HCT116 (cell line): ENCODE measurements around the gene DOK7. TPM values are rescaled to one million over a fixed set of nuclear protein-coding genes. Genes with fewer than 3 reads are reported as not detected.

Source experiments
- ATAC-seq: fragments of 200-7000 bp; cut with Tn5 transposase; 2 replicates; pipeline ENCODE4 v1.9.1; 2020; ENCODE audit warnings: mild to moderate bottlenecking, moderate library complexity
- BruUV-seq: library from RNA; stranded (reverse); fragments of 400-500 nt; replicated peaks from 2 replicates; lab custom pipeline; 2021; lab: Mats Ljungman, UMichigan
- CTCF ChIA-PET: fragments of 300-600 bp; sonication (Branson Sonifier 250); formaldehyde crosslinking; loops from one replicate; lab custom pipeline; 2021; ENCODE audit warnings: antibody characterized with exemption; lab: Charles Lee
- POLR2A ChIA-PET: fragments of 300-600, 350-600 bp; sonication (Branson Sonifier 250); formaldehyde crosslinking; loops from one replicate; lab custom pipeline; 2021; ENCODE audit warnings: antibody characterized with exemption; lab: Charles Lee
- RAD21 ChIA-PET, 2 experiments: fragments of 300-600 bp; sonication (Branson Sonifier 250); formaldehyde crosslinking; loops; one replicate each; lab custom pipeline; 2023; ENCODE audit warnings: low total read pairs in 2 of 2; ENCODE audit not compliant: uncharacterized antibody in 2 of 2, unreplicated experiment in 2 of 2, low non-redundant PET in 1 of 2; lab: Charles Lee
- DNase-seq: peaks from one replicate; pipeline ENCODE4 v3.0.0-alpha.2; 2010; ENCODE audit warnings: low read depth, low spot score
- H2AFZ ChIP-seq: fragments of 200-600 bp; shearing (Covaris generic), sonication (generic); 2 replicates; pipeline ENCODE4 v1.6.1; 2017; ENCODE audit warnings: low read depth, mixed run types, mixed read lengths, antibody characterized with exemption, low read length; ENCODE audit not compliant: poor library complexity, severe bottlenecking
- H3K27ac ChIP-seq: 2 replicates; pipeline ENCODE4 v1.5.1; 2012; ENCODE audit warnings: low read depth, low read length
- H3K27me3 ChIP-seq: fragments of 200-600 bp; sonication (generic); 2 replicates; pipeline ENCODE4 v1.6.1; 2016; ENCODE audit warnings: mixed run types, low read length, mixed read lengths; ENCODE audit not compliant: insufficient read depth
- H3K36me3 ChIP-seq, 2 experiments: fragments of 200-500 bp in 1 of 2; fragments of 200-600 bp in 1 of 2; sonication (Bioruptor generic) in 1 of 2; sonication (generic) in 1 of 2; 2 replicates each; pipeline versions ENCODE4 v1.5.1 to v1.6.1; 2014 to 2016; ENCODE audit warnings: low read length in 2 of 2, inconsistent platforms in 1 of 2, mixed read lengths in 1 of 2, mixed run types in 1 of 2; ENCODE audit not compliant: insufficient read depth in 2 of 2, control insufficient read depth in 1 of 2
- H3K4me1 ChIP-seq, 2 experiments: fragments of 200-600 bp in 1 of 2; sonication (generic) in 1 of 2; 2 replicates each; pipeline versions ENCODE4 v1.5.1 to v1.6.1; 2012 to 2017; ENCODE audit warnings: low read length in 2 of 2, inconsistent platforms in 1 of 2, mild to moderate bottlenecking in 1 of 2, mixed read lengths in 1 of 2, mixed run types in 1 of 2, moderate library complexity in 1 of 2; ENCODE audit not compliant: insufficient read depth in 2 of 2, control insufficient read depth in 1 of 2
- H3K4me2 ChIP-seq: fragments of 200-600 bp; sonication (generic); 2 replicates; pipeline ENCODE4 v1.6.1; 2017; ENCODE audit warnings: mixed run types, low read length, mixed read lengths
- H3K4me3 ChIP-seq, 2 experiments: fragments of 200-600 bp in 1 of 2; sonication (generic) in 1 of 2; replicated peaks in 1 of 2; 2 replicates each; pipeline ENCODE4 v1.5.1; 2011 to 2016; ENCODE audit warnings: low read length in 2 of 2, control low read depth in 1 of 2, low read depth in 1 of 2, mild to moderate bottlenecking in 1 of 2, mixed read lengths in 1 of 2, mixed run types in 1 of 2
- H3K79me2 ChIP-seq: fragments of 200-600 bp; sonication (generic); 2 replicates; pipeline ENCODE4 v1.6.1; 2017; ENCODE audit warnings: mild to moderate bottlenecking, mixed run types, low read length, moderate library complexity, mixed read lengths; ENCODE audit not compliant: insufficient read depth
- H3K9ac ChIP-seq: fragments of 200-600 bp; sonication (generic); 2 replicates; pipeline ENCODE4 v1.6.1; 2016; ENCODE audit warnings: low read length, mixed read lengths
- H3K9me2 ChIP-seq: fragments of 200-600 bp; sonication (generic), shearing (Covaris generic); 2 replicates; pipeline ENCODE4 v1.6.1; 2017; ENCODE audit warnings: mixed run types, mild to moderate bottlenecking, moderate library complexity; ENCODE audit not compliant: insufficient read depth
- H3K9me3 ChIP-seq, 2 experiments: fragments of 200-500 bp in 1 of 2; fragments of 200-600 bp in 1 of 2; sonication (Bioruptor generic) in 1 of 2; sonication (generic) in 1 of 2; 2 replicates each; pipeline ENCODE4 v1.6.1; 2014 to 2017; ENCODE audit warnings: low read length in 2 of 2, mixed read lengths in 2 of 2, inconsistent platforms in 1 of 2, low read depth in 1 of 2, mild to moderate bottlenecking in 1 of 2, mixed run types in 1 of 2, moderate library complexity in 1 of 2; ENCODE audit not compliant: control insufficient read depth in 1 of 2, insufficient read depth in 1 of 2
- H4K20me1 ChIP-seq: fragments of 200-600 bp; sonication (generic), shearing (Covaris generic); 2 replicates; pipeline ENCODE4 v1.6.1; 2017; ENCODE audit warnings: mixed run types, mild to moderate bottlenecking, moderate library complexity; ENCODE audit not compliant: insufficient read depth
- CBX3 ChIP-seq: IDR thresholded peaks from 2 replicates; pipeline ENCODE4 v1.6.1; 2012; ENCODE audit warnings: low read depth
- CEBPB ChIP-seq: IDR thresholded peaks from 2 replicates; pipeline ENCODE4 v1.6.1; 2012; ENCODE audit warnings: low read depth
- CTCF ChIP-seq, 3 experiments: fragments of 200-600 bp in 1 of 3; sonication (generic) in 1 of 3; IDR thresholded peaks in 2 of 3; conservative IDR thresholded peaks in 1 of 3; 2 replicates each; pipeline ENCODE4 v1.5.1; 2012 to 2017; ENCODE audit warnings: low read depth in 2 of 3, low read length in 2 of 3, antibody characterized with exemption in 1 of 3, borderline replicate concordance in 1 of 3, control low read depth in 1 of 3, mild to moderate bottlenecking in 1 of 3, mixed read lengths in 1 of 3, mixed run types in 1 of 3, moderate library complexity in 1 of 3; ENCODE audit not compliant: insufficient read depth in 1 of 3
- EGR1 ChIP-seq: IDR thresholded peaks from 2 replicates; pipeline ENCODE4 v1.6.1; 2012; ENCODE audit warnings: low read depth
- EZH2 ChIP-seq: fragments of 200-600 bp; sonication (generic); IDR thresholded peaks from 2 replicates; pipeline ENCODE4 v1.6.1; 2017; ENCODE audit warnings: antibody characterized with exemption, mixed run types
- EZH2phosphoT487 ChIP-seq: fragments of 200-600 bp; IDR thresholded peaks from 2 replicates; pipeline ENCODE4 v1.6.1; 2018; ENCODE audit warnings: antibody characterized with exemption, borderline replicate concordance
- JUND ChIP-seq: IDR thresholded peaks from 2 replicates; pipeline ENCODE4 v1.6.1; 2012
- POLR2AphosphoS5 ChIP-seq: IDR thresholded peaks from 2 replicates; pipeline ENCODE4 v1.6.1; 2011; ENCODE audit warnings: mild to moderate bottlenecking, low read depth, low read length, moderate library complexity
- RAD21 ChIP-seq: IDR thresholded peaks from 2 replicates; pipeline ENCODE4 v1.6.1; 2012; ENCODE audit warnings: low read depth, mild to moderate bottlenecking
- SIN3A ChIP-seq: IDR thresholded peaks from 2 replicates; pipeline ENCODE4 v1.6.1; 2012; ENCODE audit warnings: low read depth
- YY1 ChIP-seq: IDR thresholded peaks from 2 replicates; pipeline ENCODE4 v1.6.1; 2011; ENCODE audit warnings: low read length, low read depth, moderate library complexity, mild to moderate bottlenecking; ENCODE audit not compliant: insufficient replicate concordance; ENCODE audit errors: extremely low read depth
- ZFX ChIP-seq: fragments of 450-650 bp; IDR thresholded peaks from 2 replicates; pipeline ENCODE4 v1.6.1; 2017
- ZNF274 ChIP-seq: fragments of 200-500 bp; sonication (Bioruptor generic); IDR thresholded peaks from 2 replicates; pipeline ENCODE4 v1.6.1; 2014; ENCODE audit warnings: mild to moderate bottlenecking, low read depth, low read length, inconsistent platforms
- intact Hi-C: fragments of 100-400 bp; cut with micrococcal nuclease; formaldehyde crosslinking; loops from 2 replicates; pipeline ENCODE4 v1.10.0; 2022
- total RNA-seq: library from RNA; stranded (reverse); gene quantifications from one replicate; pipeline ENCODE4 v1.2.1, GENCODE V29; 2021; ENCODE audit not compliant: unreplicated experiment
- TF ChIP-seq, protein P1 (sequence below): IDR thresholded peaks from 2 replicates; pipeline ENCODE4 v1.6.1; 2012

DOK7 gene
- total RNA-seq, 1 experiment from 2014 or later = 2.4 TPM

DNA sequence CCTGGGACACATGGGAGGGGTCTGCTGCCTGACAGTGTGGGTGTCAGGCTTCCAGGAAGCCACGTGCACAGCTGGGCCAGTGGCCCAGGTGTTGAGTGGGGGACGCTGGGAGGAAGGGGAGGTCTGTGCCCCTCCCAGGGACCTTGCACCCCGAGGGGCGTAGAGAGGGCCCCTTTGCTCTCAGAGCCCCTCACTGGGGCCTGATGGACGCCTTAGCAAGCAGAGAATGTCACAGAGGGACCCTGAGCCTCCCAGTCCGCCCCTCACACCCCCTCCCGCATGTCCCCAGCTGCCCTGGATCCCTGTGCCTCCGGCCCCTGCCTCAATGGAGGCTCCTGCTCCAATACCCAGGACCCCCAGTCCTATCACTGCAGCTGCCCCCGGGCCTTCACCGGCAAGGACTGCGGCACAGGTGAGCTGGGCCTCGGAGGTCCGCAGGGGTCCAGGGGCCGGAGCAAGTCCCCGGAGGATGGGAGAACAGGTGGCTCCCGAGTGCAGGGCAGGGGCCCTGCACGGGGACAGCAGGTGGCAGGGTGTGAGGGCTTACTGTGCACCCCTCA, 19.3 kb upstream of the DOK7 start:
- Histone ChIP-seq H3K9me2 (no peaks in the 10 kb centered on the region), H3K36me3 (no peaks in the 10 kb centered on the region), H3K4me2 (0 out of 2 replicates have a peak overlapping the region, but pooled peaks have one; percentile 48), H3K9ac (no peak overlapping the region), H3K9me3 (no peaks in the 10 kb centered on the region), H4K20me1 (no peaks in the 10 kb centered on the region), H3K4me3 (no peak overlapping the region), H3K27ac (no peak overlapping the region), H2AFZ (peak overlapping the region; percentile 35), H3K79me2 (no peaks in the 10 kb centered on the region)
- ChIA-PET RAD21 (no interaction called here), CTCF (interaction anchor here (1.0 to 1.3 kb wide), 3 partner anchors 97 to 336 kb away, joined by 3 to 7 read pairs (median 5); no protein-coding TSS in a partner anchor), POLR2A (no interaction called here)
- no TSS peak for BruUV-seq
- intact Hi-C loops = loop anchor here (1.0 to 2.0 kb wide), 4 partner anchors 98 to 337 kb away; no protein-coding TSS in a partner anchor
- ATAC-seq = no peak
- no peak for DNase-seq
- no peak for TF ChIP-seq CTCF (IDR thresholded peaks at IDR 0.05 in 2 of 3, conservative IDR thresholded peaks at IDR 0.05 in 1 of 3; ENCODE audit: borderline replicate concordance in 1 of 3, insufficient read depth in 1 of 3, low read depth in 2 of 3, low read length in 2 of 3)
- TF ChIP-seq CEBPB = no peak
- TF ChIP-seq RAD21 = no peak
- TF ChIP-seq, all 23 proteins: peak for 0
- peaks cover 7 to 16% of the 10 kb centered on the region in 2 experiments; a peak in 2 of 4 replicates for H3K4me1 ChIP-seq
- H3K27me3 ChIP-seq = no peaks in the 10 kb centered on the region

DNA sequence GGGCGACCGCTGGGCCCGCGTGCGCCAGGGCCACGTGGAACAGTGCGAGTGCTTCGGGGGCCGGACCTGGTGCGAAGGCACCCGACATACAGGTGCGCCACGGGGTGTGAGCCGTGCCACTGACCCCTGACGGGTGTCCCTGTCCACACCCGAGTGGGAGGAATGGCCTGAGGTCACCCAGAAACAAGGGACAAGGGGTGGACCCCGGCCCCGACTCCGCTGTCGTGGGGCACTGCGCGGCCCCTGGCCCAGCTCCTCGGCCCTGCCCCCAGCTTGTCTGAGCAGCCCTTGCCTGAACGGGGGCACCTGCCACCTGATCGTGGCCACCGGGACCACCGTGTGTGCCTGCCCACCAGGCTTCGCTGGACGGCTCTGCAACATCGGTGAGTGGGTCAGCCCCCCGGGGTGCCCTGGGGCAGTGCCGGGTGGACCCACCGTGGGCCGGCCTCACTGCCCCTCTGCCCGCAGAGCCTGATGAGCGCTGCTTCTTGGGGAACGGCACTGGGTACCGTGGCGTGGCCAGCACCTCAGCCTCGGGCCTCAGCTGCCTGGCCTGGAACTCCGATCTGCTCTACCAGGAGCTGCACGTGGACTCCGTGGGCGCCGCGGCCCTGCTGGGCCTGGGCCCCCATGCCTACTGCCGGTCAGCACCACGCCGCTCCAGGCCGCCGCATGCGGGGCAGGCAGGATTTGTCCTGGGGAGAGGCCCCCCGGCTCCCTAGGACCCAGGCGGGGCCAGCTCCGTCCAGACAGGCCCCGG, 18.6 kb upstream of the DOK7 start:
- ChIA-PET RAD21 (no interaction called here), CTCF (no interaction called here), POLR2A (no interaction called here)
- no peaks in the 10 kb centered on the region for H4K20me1 ChIP-seq
- H3K9ac ChIP-seq = no peak overlapping the region
- no TSS peak for BruUV-seq
- no peaks in the 10 kb centered on the region for H3K9me2 ChIP-seq
- no peak for ATAC-seq
- H3K79me2 ChIP-seq = no peaks in the 10 kb centered on the region
- H3K9me3 ChIP-seq = no peaks in the 10 kb centered on the region
- DNase-seq = no peak
- H3K27ac ChIP-seq = no peak overlapping the region
- no peak overlapping the region for H2AFZ ChIP-seq
- intact Hi-C loops = no loop called here
- H3K4me1 ChIP-seq = peaks cover 7 to 14% of the 10 kb centered on the region in 2 experiments; a peak in 2 of 4 replicates
- no peak overlapping the region for H3K4me2 ChIP-seq
- H3K4me3 ChIP-seq = no peak overlapping the region
- no peaks in the 10 kb centered on the region for H3K27me3 ChIP-seq
- no peaks in the 10 kb centered on the region for H3K36me3 ChIP-seq
- TF ChIP-seq CEBPB (no peak), CBX3 (no peak), ZNF274 (no peak), YY1 (no peak), EZH2phosphoT487 (no peak), SIN3A (no peak), EZH2 (no peak), CTCF (IDR thresholded peaks at IDR 0.05 in 2 of 3, conservative IDR thresholded peaks at IDR 0.05 in 1 of 3; ENCODE audit: borderline replicate concordance in 1 of 3, insufficient read depth in 1 of 3, low read depth in 2 of 3, low read length in 2 of 3) (no peak), JUND (no peak), ZFX (no peak), EGR1 (no peak), POLR2AphosphoS5 (no peak)
- TF ChIP-seq, protein P1, sequence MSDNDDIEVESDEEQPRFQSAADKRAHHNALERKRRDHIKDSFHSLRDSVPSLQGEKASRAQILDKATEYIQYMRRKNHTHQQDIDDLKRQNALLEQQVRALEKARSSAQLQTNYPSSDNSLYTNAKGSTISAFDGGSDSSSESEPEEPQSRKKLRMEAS = no peak
